SK-N-SH (cell line): ENCODE measurements around the gene ODF2L. TPM values are rescaled to one million over a fixed set of nuclear protein-coding genes. Genes with fewer than 3 reads are reported as not detected.

Experiments used
- CTCF ChIA-PET: fragments of 300-600, 350-600 bp; formaldehyde crosslinking; extraction: SDS; loops from one replicate; lab custom pipeline; 2021; lab: Yijun Ruan, JAX
- POLR2A ChIA-PET: fragments of 350-600 bp; sonication (Branson Sonifier 250); formaldehyde crosslinking; extraction: SDS; loops from one replicate; lab custom pipeline; 2020; ENCODE audit warnings: antibody characterized with exemption, inconsistent platforms; lab: Yijun Ruan, JAX
- DNase-seq: peaks from one replicate; pipeline ENCODE4 v3.0.0; 2012
- H2AFZ ChIP-seq: fragments of 200-600 bp; sonication (generic); 2 replicates; pipeline ENCODE4 v1.8.1; 2016; ENCODE audit warnings: antibody characterized with exemption, mild to moderate bottlenecking, low read depth
- H3F3A ChIP-seq: fragments of 200-600 bp; sonication (generic); replicated peaks from 2 replicates; pipeline ENCODE3; 2016; ENCODE audit warnings: antibody characterized with exemption, mild to moderate bottlenecking; ENCODE audit not compliant: insufficient read depth
- H3K27ac ChIP-seq, 2 experiments: fragments of 200-500 bp in 1 of 2; fragments of 200-600 bp in 1 of 2; sonication (Bioruptor generic) in 1 of 2; sonication (generic), shearing (Covaris generic) in 1 of 2; 2 replicates each; pipeline versions ENCODE4 v1.5.1 to v1.6.1; 2014 to 2016; ENCODE audit warnings: low read depth in 2 of 2, inconsistent platforms in 1 of 2, low read length in 1 of 2, mild to moderate bottlenecking in 1 of 2, mixed read lengths in 1 of 2
- H3K27me3 ChIP-seq: fragments of 200-600 bp; sonication (generic), shearing (Covaris generic); 2 replicates; pipeline ENCODE4 v1.6.1; 2016; ENCODE audit warnings: mixed run types; ENCODE audit not compliant: insufficient read depth
- H3K36me3 ChIP-seq, 2 experiments: fragments of 200-500 bp in 1 of 2; fragments of 200-600 bp in 1 of 2; sonication (Bioruptor generic) in 1 of 2; sonication (generic) in 1 of 2; replicated peaks in 1 of 2; 2 replicates each; pipeline versions ENCODE3 to v1.5.1; 2014 to 2016; ENCODE audit warnings: low read length in 1 of 2, mild to moderate bottlenecking in 1 of 2; ENCODE audit not compliant: insufficient read depth in 2 of 2, control insufficient read depth in 1 of 2
- H3K4me1 ChIP-seq, 2 experiments: fragments of 200-500 bp in 1 of 2; fragments of 200-600 bp in 1 of 2; sonication (Bioruptor generic) in 1 of 2; sonication (generic), shearing (Covaris generic) in 1 of 2; 2 replicates each; pipeline versions ENCODE4 v1.5.1 to v1.6.1; 2014 to 2016; ENCODE audit warnings: low read depth in 1 of 2, low read length in 1 of 2, mixed run types in 1 of 2; ENCODE audit not compliant: insufficient read depth in 2 of 2, control insufficient read depth in 1 of 2
- H3K4me2 ChIP-seq: fragments of 200-600 bp; sonication (generic), shearing (Covaris generic); 2 replicates; pipeline ENCODE4 v1.6.1; 2017; ENCODE audit warnings: mixed run types
- H3K4me3 ChIP-seq, 2 experiments: fragments of 200-500 bp in 1 of 2; fragments of 200-600 bp in 1 of 2; sonication (Bioruptor generic) in 1 of 2; sonication (generic), shearing (Covaris generic) in 1 of 2; 2 replicates each; pipeline versions ENCODE4 v1.5.1 to v1.8.1; 2014 to 2016; ENCODE audit warnings: low read depth in 2 of 2, inconsistent platforms in 1 of 2, low read length in 1 of 2, mild to moderate bottlenecking in 1 of 2, mixed read lengths in 1 of 2, moderate library complexity in 1 of 2
- H3K79me2 ChIP-seq: fragments of 200-600 bp; sonication (generic); 2 replicates; pipeline ENCODE4 v1.8.1; 2017; ENCODE audit warnings: mild to moderate bottlenecking; ENCODE audit not compliant: insufficient read depth
- H3K9ac ChIP-seq: fragments of 200-600 bp; sonication (generic); 2 replicates; pipeline ENCODE4 v1.6.1; 2017; ENCODE audit warnings: mixed run types
- H3K9me2 ChIP-seq: fragments of 200-600 bp; sonication (generic); 2 replicates; pipeline ENCODE4 v1.6.1; 2017; ENCODE audit warnings: mixed run types
- H3K9me3 ChIP-seq: fragments of 200-600 bp; sonication (generic); 2 replicates; pipeline ENCODE4 v1.6.1; 2017; ENCODE audit warnings: mixed run types, mild to moderate bottlenecking, moderate library complexity
- H4K20me1 ChIP-seq: fragments of 200-600 bp; sonication (generic); 2 replicates; pipeline ENCODE4 v1.6.1; 2017; ENCODE audit warnings: mild to moderate bottlenecking, mixed run types; ENCODE audit not compliant: insufficient read depth
- EP300 ChIP-seq, 2 experiments: IDR thresholded peaks; 2 replicates each; pipeline versions ENCODE4 v1.4.0 to v1.6.1; 2012; ENCODE audit warnings: borderline replicate concordance in 1 of 2, low read depth in 1 of 2, low read length in 1 of 2
- EZH2phosphoT487 ChIP-seq: fragments of 200-600 bp; sonication (generic); IDR thresholded peaks from 2 replicates; pipeline ENCODE4 v1.6.1; 2017; ENCODE audit warnings: low read depth, mixed run types, mild to moderate bottlenecking, antibody characterized with exemption, moderate library complexity, borderline replicate concordance
- FOSL2 ChIP-seq: IDR thresholded peaks from 2 replicates; pipeline ENCODE4 v1.4.0; 2012; ENCODE audit warnings: low read depth, mild to moderate bottlenecking, moderate library complexity, borderline replicate concordance
- FOXJ3 ChIP-seq: sonication (generic); formaldehyde crosslinking; IDR thresholded peaks from 2 replicates; pipeline ENCODE4 v1.5.1; 2020; ENCODE audit warnings: mild to moderate bottlenecking, missing genetic modification reagents
- FOXM1 ChIP-seq: IDR thresholded peaks from 2 replicates; pipeline ENCODE4 v1.4.0; 2012; ENCODE audit warnings: low read depth, mild to moderate bottlenecking
- GABPA ChIP-seq: IDR thresholded peaks from 2 replicates; pipeline ENCODE4 v1.4.0; 2012; ENCODE audit warnings: low read depth, mild to moderate bottlenecking
- GATA2 ChIP-seq: sonication (generic); formaldehyde crosslinking; IDR thresholded peaks from 2 replicates; pipeline ENCODE4 v1.5.0; 2020; ENCODE audit warnings: mild to moderate bottlenecking, missing genetic modification reagents
- MEF2A ChIP-seq: IDR thresholded peaks from 2 replicates; pipeline ENCODE4 v1.4.0; 2012; ENCODE audit warnings: low read depth, borderline replicate concordance
- MXI1 ChIP-seq: IDR thresholded peaks from 2 replicates; pipeline ENCODE4 v1.6.1; 2012; ENCODE audit warnings: mild to moderate bottlenecking, low read depth, low read length, improper control_type of control experiment
- NFIC ChIP-seq: IDR thresholded peaks from 2 replicates; pipeline ENCODE4 v1.4.0; 2012; ENCODE audit warnings: borderline replicate concordance
- NRF1 ChIP-seq: IDR thresholded peaks from 2 replicates; pipeline ENCODE4 v1.6.1; 2012; ENCODE audit warnings: low read depth, mild to moderate bottlenecking, low read length
- POLR2AphosphoS5 ChIP-seq: IDR thresholded peaks from 2 replicates; pipeline ENCODE4 v1.6.1; 2012; ENCODE audit warnings: low read depth, low read length
- RAD21 ChIP-seq: IDR thresholded peaks from 2 replicates; pipeline ENCODE4 v1.6.1; 2012; ENCODE audit warnings: mild to moderate bottlenecking, low read length
- RCOR1 ChIP-seq: fragments of 150-350 bp; IDR thresholded peaks from 2 replicates; pipeline ENCODE4 v1.6.1; 2017; ENCODE audit warnings: antibody characterized with exemption, low read length
- RFX5 ChIP-seq: IDR thresholded peaks from 2 replicates; pipeline ENCODE4 v1.6.1; 2012; ENCODE audit warnings: mild to moderate bottlenecking, improper control_type of control experiment, low read length
- YY1 ChIP-seq: IDR thresholded peaks from 2 replicates; pipeline ENCODE4 v1.4.0; 2012; ENCODE audit warnings: low read depth, mild to moderate bottlenecking
- polyA plus RNA-seq, 3 experiments: library from polyadenylated mRNA; depleted of rRNA; stranded (reverse); fragments of >200 nt; gene quantifications; 2 replicates each; pipeline ENCODE4 v1.2.3, GENCODE V29; 2012
- TF ChIP-seq, protein P1 (sequence below): fragments of 150-350 bp; IDR thresholded peaks from 2 replicates; pipeline ENCODE4 v1.6.1; 2017; ENCODE audit warnings: antibody characterized with exemption, low read length, low read depth, borderline replicate concordance
- TF ChIP-seq, protein P2 (sequence below): IDR thresholded peaks from 2 replicates; pipeline ENCODE4 v1.4.0; 2012; ENCODE audit warnings: low read depth, borderline replicate concordance
- TF ChIP-seq, protein P3 (sequence below): fragments of 150-350 bp; IDR thresholded peaks from 2 replicates; pipeline ENCODE4 v1.6.1; 2016; ENCODE audit warnings: mild to moderate bottlenecking, low read depth, low read length
- TF ChIP-seq, protein P4 (sequence below): IDR thresholded peaks from 2 replicates; pipeline ENCODE4 v1.4.0; 2012; ENCODE audit warnings: low read depth, borderline replicate concordance

ODF2L gene
- polyA plus RNA-seq, 1 of the 3 experiments (the other 2 are of a cell fraction), result 5.3 TPM

DNA sequence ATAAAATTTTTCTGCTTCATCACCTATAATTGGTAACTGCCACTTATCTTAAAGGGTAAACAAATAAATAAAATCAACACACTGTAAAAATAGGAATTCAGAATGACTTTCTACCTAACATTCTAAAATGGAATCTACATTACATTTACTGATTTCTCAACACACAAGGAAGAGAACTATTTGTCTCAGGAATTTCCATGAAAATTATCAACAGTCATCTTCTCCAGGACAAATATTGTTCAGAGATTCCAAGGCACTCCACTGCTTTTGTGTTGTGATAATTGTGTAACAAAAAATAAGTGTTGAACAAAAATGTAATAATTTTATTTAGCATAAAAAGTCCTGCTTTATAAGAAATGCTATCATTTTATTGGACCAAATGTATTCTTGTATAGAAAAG lies 7.3 kb downstream of the ODF2L start:
- CTCF ChIA-PET, result interaction anchor here (1.1 kb wide), 1 partner anchor 9 kb away, joined by 4 read pairs; no protein-coding TSS in a partner anchor

More for the DNA sequence above, 7.3 kb downstream of the ODF2L start:
- no peak overlapping the region for H3K27ac ChIP-seq
- H3K79me2 ChIP-seq, result peaks cover 64% of the 10 kb centered on the region
- TF ChIP-seq, protein P1, sequence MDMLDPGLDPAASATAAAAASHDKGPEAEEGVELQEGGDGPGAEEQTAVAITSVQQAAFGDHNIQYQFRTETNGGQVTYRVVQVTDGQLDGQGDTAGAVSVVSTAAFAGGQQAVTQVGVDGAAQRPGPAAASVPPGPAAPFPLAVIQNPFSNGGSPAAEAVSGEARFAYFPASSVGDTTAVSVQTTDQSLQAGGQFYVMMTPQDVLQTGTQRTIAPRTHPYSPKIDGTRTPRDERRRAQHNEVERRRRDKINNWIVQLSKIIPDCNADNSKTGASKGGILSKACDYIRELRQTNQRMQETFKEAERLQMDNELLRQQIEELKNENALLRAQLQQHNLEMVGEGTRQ, result no peak
- TF ChIP-seq, protein P2, sequence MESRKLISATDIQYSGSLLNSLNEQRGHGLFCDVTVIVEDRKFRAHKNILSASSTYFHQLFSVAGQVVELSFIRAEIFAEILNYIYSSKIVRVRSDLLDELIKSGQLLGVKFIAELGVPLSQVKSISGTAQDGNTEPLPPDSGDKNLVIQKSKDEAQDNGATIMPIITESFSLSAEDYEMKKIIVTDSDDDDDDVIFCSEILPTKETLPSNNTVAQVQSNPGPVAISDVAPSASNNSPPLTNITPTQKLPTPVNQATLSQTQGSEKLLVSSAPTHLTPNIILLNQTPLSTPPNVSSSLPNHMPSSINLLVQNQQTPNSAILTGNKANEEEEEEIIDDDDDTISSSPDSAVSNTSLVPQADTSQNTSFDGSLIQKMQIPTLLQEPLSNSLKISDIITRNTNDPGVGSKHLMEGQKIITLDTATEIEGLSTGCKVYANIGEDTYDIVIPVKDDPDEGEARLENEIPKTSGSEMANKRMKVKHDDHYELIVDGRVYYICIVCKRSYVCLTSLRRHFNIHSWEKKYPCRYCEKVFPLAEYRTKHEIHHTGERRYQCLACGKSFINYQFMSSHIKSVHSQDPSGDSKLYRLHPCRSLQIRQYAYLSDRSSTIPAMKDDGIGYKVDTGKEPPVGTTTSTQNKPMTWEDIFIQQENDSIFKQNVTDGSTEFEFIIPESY, result no peak
- TF ChIP-seq FOSL2, result no peak
- TF ChIP-seq MXI1, result no peak
- no peak for TF ChIP-seq GATA2 (CRISPR knock-in tag)
- TF ChIP-seq NRF1, result no peak
- TF ChIP-seq RAD21, result no peak
- no peak for TF ChIP-seq FOXJ3 (CRISPR knock-in tag)
- no peak for TF ChIP-seq EP300 (IDR thresholded peaks at IDR 0.05; ENCODE audit: borderline replicate concordance in 1 of 2, low read depth in 1 of 2, low read length in 1 of 2)
- no peak for TF ChIP-seq NFIC
- no peak for TF ChIP-seq RFX5
- TF ChIP-seq EZH2phosphoT487, result no peak
- TF ChIP-seq, protein P3, sequence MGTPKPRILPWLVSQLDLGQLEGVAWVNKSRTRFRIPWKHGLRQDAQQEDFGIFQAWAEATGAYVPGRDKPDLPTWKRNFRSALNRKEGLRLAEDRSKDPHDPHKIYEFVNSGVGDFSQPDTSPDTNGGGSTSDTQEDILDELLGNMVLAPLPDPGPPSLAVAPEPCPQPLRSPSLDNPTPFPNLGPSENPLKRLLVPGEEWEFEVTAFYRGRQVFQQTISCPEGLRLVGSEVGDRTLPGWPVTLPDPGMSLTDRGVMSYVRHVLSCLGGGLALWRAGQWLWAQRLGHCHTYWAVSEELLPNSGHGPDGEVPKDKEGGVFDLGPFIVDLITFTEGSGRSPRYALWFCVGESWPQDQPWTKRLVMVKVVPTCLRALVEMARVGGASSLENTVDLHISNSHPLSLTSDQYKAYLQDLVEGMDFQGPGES, result no peak
- no peak for TF ChIP-seq RCOR1
- TF ChIP-seq, protein P4, sequence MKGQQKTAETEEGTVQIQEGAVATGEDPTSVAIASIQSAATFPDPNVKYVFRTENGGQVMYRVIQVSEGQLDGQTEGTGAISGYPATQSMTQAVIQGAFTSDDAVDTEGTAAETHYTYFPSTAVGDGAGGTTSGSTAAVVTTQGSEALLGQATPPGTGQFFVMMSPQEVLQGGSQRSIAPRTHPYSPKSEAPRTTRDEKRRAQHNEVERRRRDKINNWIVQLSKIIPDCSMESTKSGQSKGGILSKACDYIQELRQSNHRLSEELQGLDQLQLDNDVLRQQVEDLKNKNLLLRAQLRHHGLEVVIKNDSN, result no peak
- TF ChIP-seq POLR2AphosphoS5, result no peak
- no peak for TF ChIP-seq MEF2A
- TF ChIP-seq GABPA, result no peak
- no peak for TF ChIP-seq FOXM1
- TF ChIP-seq YY1, result no peak
- H3K36me3 ChIP-seq, result peaks cover 3 to 10% of the 10 kb centered on the region in 2 experiments
- H3K4me2 ChIP-seq, result no peak overlapping the region
- no peaks in the 10 kb centered on the region for H3K9me3 ChIP-seq
- H3K4me1 ChIP-seq, result peaks cover 0 to 9% of the 10 kb centered on the region in 2 experiments; a peak in 1 of 4 replicates
- no peaks in the 10 kb centered on the region for H4K20me1 ChIP-seq
- H3K27me3 ChIP-seq, result no peaks in the 10 kb centered on the region
- no peak overlapping the region for H3K9ac ChIP-seq
- H3F3A ChIP-seq, result peaks cover 15% of the 10 kb centered on the region
- no peak overlapping the region for H2AFZ ChIP-seq
- POLR2A ChIA-PET, result no interaction called here
- H3K4me3 ChIP-seq, result no peak overlapping the region
- no peaks in the 10 kb centered on the region for H3K9me2 ChIP-seq
- no peak for DNase-seq
